SJSA1 (cell line): ENCODE data around the gene CD40. TPM values are rescaled to one million over a fixed set of nuclear protein-coding genes. Genes with fewer than 3 reads are reported as not detected.

ENCODE experiments used
- DNase-seq, 2 experiments: peaks; one replicate each; pipeline ENCODE4 v3.0.0-alpha.2; 2015 to 2020; ENCODE audit warnings: low spot score in 2 of 2, low read depth in 1 of 2
- H3K27ac ChIP-seq: fragments of 250-450 bp; sonication (Bioruptor Pico); 2 replicates; pipeline ENCODE4 v1.5.1; 2020; ENCODE audit warnings: mild to moderate bottlenecking, moderate library complexity
- H3K27me3 ChIP-seq: fragments of 250-450 bp; sonication (Bioruptor Pico); replicated peaks from 2 replicates; pipeline ENCODE4 v1.5.1; 2020; ENCODE audit warnings: mild to moderate bottlenecking, moderate library complexity
- H3K36me3 ChIP-seq: fragments of 250-450 bp; sonication (Bioruptor Pico); 2 replicates; pipeline ENCODE4 v1.5.1; 2020; ENCODE audit warnings: mild to moderate bottlenecking
- H3K4me1 ChIP-seq: fragments of 250-450 bp; sonication (Bioruptor Pico); replicated peaks from 2 replicates; pipeline ENCODE4 v1.6.1; 2021; ENCODE audit warnings: mild to moderate bottlenecking
- H3K4me3 ChIP-seq: fragments of 250-450 bp; sonication (Bioruptor Pico); 2 replicates; pipeline ENCODE4 v1.5.1; 2020; ENCODE audit warnings: mild to moderate bottlenecking
- H3K9me3 ChIP-seq: fragments of 250-450 bp; sonication (Bioruptor Pico); replicated peaks from 2 replicates; pipeline ENCODE4 v1.5.1; 2020; ENCODE audit warnings: mild to moderate bottlenecking
- total RNA-seq: library from RNA; depleted of rRNA; stranded (reverse); fragments of >200 nt; shearing (Covaris generic); gene quantifications from 2 replicates; pipeline ENCODE4 v1.2.3, GENCODE V29; 2014; rRNA removed

Gene CD40
- total RNA-seq, 1 experiment from 2014 or later: 0.05 TPM

GRCh38 chr20:46171909-46172308 is 53.8 kb downstream of the CD40 start:
- H3K4me3 ChIP-seq: no peak overlapping the region
- no peaks in the 10 kb centered on the region for H3K4me1 ChIP-seq
- no peaks in the 10 kb centered on the region for H3K9me3 ChIP-seq
- H3K36me3 ChIP-seq: no peaks in the 10 kb centered on the region
- peaks cover 63% of the 10 kb centered on the region for H3K27me3 ChIP-seq
- DNase-seq: no peak
- no peak overlapping the region for H3K27ac ChIP-seq

DNA sequence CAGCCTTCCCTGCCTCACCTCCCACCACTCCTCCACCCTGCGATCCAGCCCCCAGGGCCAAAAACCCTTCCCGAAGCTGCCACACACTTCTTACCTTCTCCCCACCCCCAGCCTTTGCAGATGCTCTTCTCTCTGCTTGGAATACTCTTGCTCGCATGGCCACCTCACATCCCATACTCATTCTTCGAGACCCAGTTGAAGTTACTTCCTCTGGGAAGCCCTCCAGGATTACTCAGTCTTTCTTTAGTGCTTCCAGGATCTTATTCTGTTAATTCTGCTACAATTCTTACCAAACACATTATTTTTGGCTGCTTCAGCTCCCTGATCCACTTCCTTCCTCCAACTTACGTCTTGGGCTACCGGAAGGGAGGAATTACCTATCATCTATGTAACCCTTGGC is 54.3 kb downstream of the CD40 start:
- Histone ChIP-seq H3K27ac (no peak overlapping the region), H3K4me3 (no peak overlapping the region), H3K36me3 (no peaks in the 10 kb centered on the region), H3K9me3 (no peaks in the 10 kb centered on the region), H3K27me3 (peaks cover 68% of the 10 kb centered on the region), H3K4me1 (no peaks in the 10 kb centered on the region)
- DNase-seq: no peak

DNA sequence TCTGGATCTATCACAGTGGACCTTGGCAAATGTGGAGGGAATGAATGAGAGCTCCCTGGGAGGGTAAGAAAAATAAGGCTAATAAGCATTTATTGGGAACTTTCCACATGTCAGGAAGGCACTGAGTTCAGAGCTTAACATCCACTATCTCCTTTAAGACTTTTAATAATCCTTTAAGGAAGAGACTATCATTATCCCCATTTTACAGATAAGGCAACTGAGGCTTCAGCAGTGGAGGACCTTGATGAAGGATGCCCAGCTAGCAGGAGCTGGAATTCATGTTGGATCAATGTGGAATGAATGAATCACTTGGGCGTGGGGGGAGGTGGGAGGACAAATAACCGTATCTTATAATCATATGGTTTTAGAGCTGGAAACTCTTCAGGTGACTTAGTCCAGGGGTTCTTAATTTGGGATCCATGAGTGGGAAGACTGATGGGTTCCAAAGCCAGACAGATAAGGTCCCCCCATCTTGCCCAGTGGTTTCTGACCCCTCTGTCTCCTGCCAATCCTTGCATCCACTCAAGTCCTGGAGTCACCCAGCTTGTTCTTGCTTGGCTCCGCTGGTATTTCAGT is 54.9 kb downstream of the CD40 start:
- Histone ChIP-seq H3K27ac (no peak overlapping the region), H3K4me3 (no peak overlapping the region), H3K36me3 (no peaks in the 10 kb centered on the region), H3K4me1 (no peaks in the 10 kb centered on the region), H3K9me3 (no peaks in the 10 kb centered on the region), H3K27me3 (peaks cover 70% of the 10 kb centered on the region)
- no peak for DNase-seq

- Histone ChIP-seq H3K4me3 (no peak overlapping the region), H3K4me1 (no peaks in the 10 kb centered on the region), H3K9me3 (no peaks in the 10 kb centered on the region), H3K27ac (no peak overlapping the region), H3K36me3 (no peaks in the 10 kb centered on the region), H3K27me3 (peaks cover 70% of the 10 kb centered on the region)
- no peak for DNase-seq
Measured at GRCh38 chr20:46173652-46174468, 55.7 kb downstream of the CD40 start.

DNA sequence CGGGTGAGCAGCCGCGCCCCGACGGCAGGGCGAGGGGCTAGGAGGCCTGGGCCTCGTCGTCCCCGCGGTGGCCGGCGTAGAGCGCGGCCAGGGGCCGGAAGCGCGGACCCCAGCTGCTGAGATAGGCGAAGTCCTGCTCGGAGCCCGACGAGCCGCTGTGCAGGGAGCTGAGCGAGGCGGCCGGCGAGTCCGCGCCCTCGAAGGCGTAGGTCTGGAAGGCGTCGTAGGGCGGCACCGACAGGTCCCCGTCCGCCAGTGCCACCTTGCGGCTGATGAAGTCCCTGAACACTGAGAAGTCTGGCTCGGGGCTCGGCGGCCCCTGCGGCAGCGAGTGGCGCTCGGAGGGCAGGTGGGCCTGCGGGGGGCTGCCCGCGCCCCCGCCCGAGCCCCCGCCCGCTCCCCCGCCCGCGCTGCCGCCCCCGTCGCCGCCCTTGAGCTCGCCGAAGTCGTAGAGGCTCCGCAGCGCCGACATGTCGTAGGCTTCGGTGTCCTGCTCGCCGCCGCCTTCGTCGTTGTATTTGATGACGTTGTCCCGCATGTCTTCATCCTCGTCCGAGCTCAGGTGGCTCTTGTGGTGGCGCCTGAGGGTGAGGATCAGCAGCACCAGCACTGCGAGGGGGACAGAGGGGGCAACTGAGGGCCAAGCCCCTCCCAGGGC is 56.5 kb downstream of the CD40 start:
- Histone ChIP-seq H3K4me3 (no peak overlapping the region), H3K27ac (no peak overlapping the region), H3K27me3 (peaks cover 73% of the 10 kb centered on the region), H3K4me1 (no peaks in the 10 kb centered on the region), H3K9me3 (no peaks in the 10 kb centered on the region), H3K36me3 (no peaks in the 10 kb centered on the region)
- peak in 1 of 2 experiments; percentile 69 for DNase-seq

DNA sequence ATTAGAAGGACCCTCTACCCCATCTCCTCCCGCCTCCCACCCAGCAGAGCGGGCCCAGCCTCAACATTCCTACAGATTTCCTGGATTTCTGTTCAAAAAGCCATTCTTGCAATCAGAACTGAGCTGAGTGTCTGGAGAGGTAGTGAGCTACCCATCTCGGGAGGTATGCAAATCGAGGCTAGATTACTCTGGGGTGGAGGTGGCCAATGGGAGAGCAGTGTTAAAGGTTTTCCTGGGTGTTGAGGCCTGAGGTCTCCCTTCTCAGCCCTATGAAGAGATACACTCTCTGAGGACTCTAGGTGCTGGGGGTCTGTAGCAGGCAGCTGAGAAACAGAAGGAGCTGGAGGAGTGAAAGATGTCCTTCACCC is 57.0 kb downstream of the CD40 start:
- Histone ChIP-seq H3K27me3 (peaks cover 76% of the 10 kb centered on the region), H3K4me1 (no peaks in the 10 kb centered on the region), H3K27ac (no peak overlapping the region), H3K36me3 (no peaks in the 10 kb centered on the region), H3K4me3 (no peak overlapping the region), H3K9me3 (no peaks in the 10 kb centered on the region)
- no peak for DNase-seq

DNA sequence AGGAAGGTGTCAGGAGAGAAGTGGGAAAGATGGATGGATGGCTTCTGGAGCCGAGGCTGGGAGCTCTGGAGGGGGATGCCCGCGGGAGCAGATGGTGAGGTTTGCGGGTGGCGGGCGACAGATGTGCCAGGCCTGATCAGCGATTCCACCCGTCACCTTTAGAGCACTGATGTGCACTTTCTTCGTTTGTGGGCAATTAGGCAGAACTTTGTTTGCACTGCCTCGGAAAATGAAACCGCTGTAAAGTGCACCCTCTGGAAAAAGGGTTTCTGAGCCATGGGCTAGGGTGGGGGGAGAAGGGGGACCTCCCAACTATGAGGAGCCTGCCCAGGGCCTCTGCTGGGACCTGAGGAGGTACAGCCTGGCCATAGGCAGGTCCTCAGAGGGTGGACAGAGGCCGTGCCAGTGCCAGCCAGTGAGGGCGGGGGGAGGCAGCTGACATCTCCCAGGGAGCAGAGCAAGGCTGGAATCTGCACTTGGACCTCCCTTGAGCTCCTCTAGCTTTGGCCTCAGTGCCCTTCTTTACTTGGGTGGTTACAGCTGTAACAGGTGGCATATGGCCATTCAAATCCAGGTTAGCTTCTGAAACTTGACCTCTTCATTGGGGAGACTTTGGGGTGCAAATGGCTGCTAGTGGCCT is 58.7 kb downstream of the CD40 start:
- H3K9me3 ChIP-seq: no peaks in the 10 kb centered on the region

DNA sequence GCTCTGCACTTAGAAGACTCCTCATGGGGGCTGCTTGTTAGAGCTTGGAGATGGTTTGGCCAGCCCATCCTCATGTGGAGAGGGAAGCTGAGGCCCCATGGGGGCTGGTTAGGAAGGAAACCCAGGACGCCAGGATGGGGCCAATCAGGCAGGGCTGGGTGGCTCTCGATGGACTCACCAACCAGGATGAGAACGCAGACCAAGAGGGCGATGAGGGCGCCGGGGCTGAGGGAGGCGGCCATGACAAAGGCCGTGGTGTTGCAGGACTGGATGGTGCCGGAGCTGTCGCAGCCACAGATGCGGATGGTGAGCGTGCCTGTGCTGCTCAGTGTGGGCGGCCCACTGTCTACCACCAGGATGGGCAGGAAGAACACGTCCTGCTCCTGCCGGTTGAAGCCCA is 59.7 kb downstream of the CD40 start:
- Histone ChIP-seq H3K4me3 (no peak overlapping the region), H3K27me3 (peaks cover 56% of the 10 kb centered on the region), H3K36me3 (no peaks in the 10 kb centered on the region), H3K27ac (no peak overlapping the region), H3K4me1 (no peaks in the 10 kb centered on the region), H3K9me3 (no peaks in the 10 kb centered on the region)
- DNase-seq: no peak

More for the DNA sequence above, 58.7 kb downstream of the CD40 start:
- Histone ChIP-seq H3K4me3 (no peak overlapping the region), H3K4me1 (no peaks in the 10 kb centered on the region), H3K27me3 (peaks cover 64% of the 10 kb centered on the region), H3K36me3 (no peaks in the 10 kb centered on the region), H3K27ac (no peak overlapping the region)
- no peak for DNase-seq

GRCh38 chr20:46178891-46179290 is 60.8 kb downstream of the CD40 start:
- H3K9me3 ChIP-seq: no peaks in the 10 kb centered on the region
- H3K27ac ChIP-seq: no peak overlapping the region
- H3K4me1 ChIP-seq: no peaks in the 10 kb centered on the region
- no peak overlapping the region for H3K4me3 ChIP-seq
- peaks cover 45% of the 10 kb centered on the region for H3K27me3 ChIP-seq
- H3K36me3 ChIP-seq: no peaks in the 10 kb centered on the region
- DNase-seq: no peak

Other genes with a start within 250 kb of the CD40 start
- 3.9 and 11.7 TPM in 2 replicates for gene ZSWIM1, start 237.1 kb upstream of the CD40 start, total RNA-seq
- 0.89 TPM in 1 of 2 replicates, not detected in the other for gene SPATA25, start 230.7 kb upstream of the CD40 start, total RNA-seq
- gene NEURL2, start 227.1 kb upstream of the CD40 start, total RNA-seq: 1.9 and 2.7 TPM in 2 replicates
- 50.2 and 76.8 TPM in 2 replicates for gene CTSA, start 227.0 kb upstream of the CD40 start, total RNA-seq
- gene PLTP, start 206.2 kb upstream of the CD40 start, total RNA-seq: 4.2 and 6.6 TPM in 2 replicates
- 5.2 and 9.6 TPM in 2 replicates for gene PCIF1, start 183.6 kb upstream of the CD40 start, total RNA-seq
- gene ZNF335, start 146.1 kb upstream of the CD40 start, total RNA-seq: 8.1 and 12.2 TPM in 2 replicates
- gene MMP9, start 109.4 kb upstream of the CD40 start, total RNA-seq: not detected in 2 replicates
- gene SLC12A5, start 89.1 kb upstream of the CD40 start, total RNA-seq: not detected in 2 replicates
- 17.0 and 25.8 TPM in 2 replicates for gene NCOA5, start 28.4 kb upstream of the CD40 start, total RNA-seq
- gene CDH22, start 190.2 kb downstream of the CD40 start, total RNA-seq: not detected in 2 replicates